NOMO-1 treated with DMSO at 0.1 percent for 48 hours (cell line): ENCODE results near the gene FOSB.
"Not testable (repeated sequence)": the region's sequence is repeated elsewhere in the genome, so short reads cannot be mapped to it uniquely, and the experiment has no call there.

Experiments used
- DNase-seq: peaks from one replicate; lab custom pipeline; 2025; ENCODE audit not compliant: unreplicated experiment; lab: John Stamatoyannopoulos, UW

FOSB gene

DNA sequence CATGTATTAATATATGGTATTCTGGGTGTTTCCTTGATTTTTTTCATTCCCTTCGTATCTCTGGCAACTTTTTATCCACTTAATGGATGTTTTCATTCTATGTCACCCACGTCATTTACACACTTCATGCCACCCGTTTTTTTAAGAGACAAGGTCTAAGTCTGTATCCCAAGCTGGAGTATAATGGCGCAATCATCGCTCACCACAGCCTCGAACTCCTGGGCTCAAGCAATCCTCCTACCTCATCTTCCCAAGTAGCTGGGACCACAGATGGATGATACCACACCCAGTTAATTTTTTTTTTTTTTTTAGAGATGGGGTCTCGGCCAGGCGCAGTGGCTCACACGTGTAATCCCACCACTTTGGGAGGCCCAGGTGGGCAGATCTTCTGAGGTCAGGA is 36.1 kb downstream of the FOSB start:
- DNase-seq, result no peak

DNA sequence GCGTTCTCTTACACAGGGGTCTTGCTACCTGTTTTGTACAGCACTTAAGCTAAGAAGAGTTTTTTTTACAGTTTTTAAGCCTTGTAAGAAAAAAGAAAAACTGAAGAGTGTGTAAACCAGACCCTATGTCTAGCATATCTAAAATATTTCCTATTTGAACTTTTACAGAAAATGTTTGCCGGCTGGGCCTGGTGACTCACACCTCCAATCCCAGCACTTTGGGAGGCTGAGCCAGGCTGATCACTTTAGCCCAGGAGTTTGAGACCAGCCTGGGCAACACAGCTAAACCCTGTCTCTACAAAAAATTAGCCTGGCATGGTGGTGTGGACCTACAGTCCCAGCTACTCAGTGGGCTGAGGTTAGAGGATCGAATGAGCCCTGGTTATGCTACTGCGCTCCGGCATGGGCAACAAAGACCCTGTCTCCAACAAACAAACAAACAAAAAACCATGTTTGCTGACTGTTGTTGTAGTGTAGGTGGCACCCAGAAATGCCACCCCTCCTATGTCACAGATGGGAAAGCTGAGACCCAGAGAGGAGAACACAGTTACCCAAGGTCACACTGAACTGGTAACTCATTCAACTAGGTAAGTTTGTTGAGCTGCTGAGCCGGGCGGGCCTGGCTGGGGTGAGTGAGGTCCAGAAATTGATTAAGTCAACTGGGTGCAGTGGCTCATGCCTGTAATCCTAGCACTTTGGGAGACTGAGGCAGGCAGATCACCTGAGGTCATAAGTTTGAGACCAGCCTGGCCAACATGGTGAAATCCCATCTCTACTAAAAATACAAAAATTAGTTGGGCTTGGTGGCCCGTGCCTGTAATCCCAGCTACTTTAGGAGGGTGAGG is 37.6 kb downstream of the FOSB start:
- DNase-seq, result no peak

DNA sequence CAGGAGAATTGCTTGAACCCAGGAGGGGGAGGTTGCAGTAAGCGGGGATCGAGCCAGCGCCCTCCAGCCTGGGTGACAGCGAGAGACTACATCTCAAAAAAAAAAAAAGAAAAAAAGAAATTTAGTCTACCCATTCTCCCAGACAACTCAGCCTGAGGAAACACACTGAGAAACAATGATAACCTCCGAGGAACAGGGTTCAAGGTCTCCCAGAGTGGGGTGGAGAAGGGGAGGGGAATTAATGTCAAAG is 38.1 kb downstream of the FOSB start:
- no peak for DNase-seq

DNA sequence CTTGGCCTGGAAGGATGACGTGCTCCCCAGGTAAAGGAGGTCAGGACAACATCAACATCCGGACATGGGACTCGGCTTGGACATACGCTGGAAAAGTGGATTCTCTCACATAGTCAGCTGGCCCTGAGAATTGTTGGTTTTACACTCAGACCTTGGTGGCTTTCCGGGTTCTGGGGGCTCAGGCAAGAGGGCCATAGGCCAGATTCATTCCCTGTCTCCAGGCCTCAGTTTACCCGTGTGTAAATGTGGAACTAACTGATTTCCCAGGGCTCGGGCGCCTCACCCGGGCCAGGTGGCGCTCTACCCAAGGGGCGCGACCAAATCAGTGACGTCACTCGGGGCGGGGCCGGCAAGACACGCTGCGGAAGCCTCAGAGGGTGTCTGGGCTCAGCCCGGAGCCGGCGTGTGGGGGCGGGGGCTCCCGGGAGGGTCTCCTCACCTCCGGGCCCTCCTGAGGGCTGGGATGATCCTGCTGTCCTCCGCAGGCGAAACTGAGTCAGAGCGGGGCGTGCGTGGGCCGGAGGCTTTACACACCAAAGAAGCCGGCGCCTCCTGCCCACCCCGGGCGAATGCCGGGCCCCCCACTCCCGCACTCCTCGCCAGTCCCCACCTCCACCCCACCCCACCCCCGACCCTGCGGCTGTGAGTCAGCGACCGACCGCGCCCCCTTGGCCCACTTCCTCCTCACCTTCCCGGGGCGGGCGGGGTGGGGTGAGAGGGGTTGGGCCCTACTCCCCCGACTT is 38.6 kb downstream of the FOSB start:
- peak; percentile 89 for DNase-seq

DNA sequence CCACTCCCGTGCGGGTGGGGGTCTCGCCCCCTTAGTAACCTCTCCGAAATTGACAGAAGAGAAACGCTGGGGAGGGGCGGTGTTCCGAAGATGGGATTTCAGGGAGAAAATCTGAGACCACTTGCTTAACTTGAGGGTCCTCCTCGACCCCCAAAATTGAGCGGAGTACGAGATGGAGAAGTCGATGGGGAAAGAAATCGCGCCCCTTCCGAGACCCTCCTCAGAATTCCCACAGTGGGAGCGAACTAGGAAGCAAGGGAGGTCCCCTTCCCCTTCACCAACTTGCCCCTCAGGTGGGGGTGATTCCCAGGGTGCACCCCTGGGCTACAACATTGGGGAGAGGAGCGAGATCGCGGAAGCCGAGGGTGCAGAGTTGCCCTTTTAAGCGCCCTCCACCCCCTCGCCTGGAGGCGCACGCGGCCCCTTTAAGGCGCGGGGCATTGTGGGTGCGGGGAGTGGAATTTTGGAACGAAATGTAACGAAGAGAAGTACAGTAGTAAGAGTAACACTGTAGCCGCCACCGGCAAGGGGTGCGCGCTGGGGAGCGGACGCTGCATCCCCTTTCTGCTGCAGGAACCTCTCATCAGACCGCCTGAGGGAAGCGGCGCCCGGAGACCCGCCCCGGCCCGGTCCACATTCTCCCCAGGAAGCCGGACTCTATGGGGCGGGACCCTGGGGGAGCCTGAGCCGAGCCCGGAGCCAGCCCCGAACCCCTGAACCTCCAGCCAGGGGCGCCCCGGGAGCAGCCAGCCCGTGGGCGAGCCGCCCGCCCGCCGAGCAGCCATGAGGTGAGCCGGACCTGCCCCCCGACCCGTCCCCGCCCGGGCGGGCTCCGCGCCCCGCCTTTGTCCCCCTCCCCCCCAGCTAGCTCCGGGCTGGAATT is 39.4 kb downstream of the FOSB start, which contains the start of gene VASP:
Gene VASP, plus strand, starts transcription at position 491 of the 883 bp plus-strand sequence. Its CDS starts 293 bp downstream, at position 784.
- DNase-seq, result peak; percentile 92

DNA sequence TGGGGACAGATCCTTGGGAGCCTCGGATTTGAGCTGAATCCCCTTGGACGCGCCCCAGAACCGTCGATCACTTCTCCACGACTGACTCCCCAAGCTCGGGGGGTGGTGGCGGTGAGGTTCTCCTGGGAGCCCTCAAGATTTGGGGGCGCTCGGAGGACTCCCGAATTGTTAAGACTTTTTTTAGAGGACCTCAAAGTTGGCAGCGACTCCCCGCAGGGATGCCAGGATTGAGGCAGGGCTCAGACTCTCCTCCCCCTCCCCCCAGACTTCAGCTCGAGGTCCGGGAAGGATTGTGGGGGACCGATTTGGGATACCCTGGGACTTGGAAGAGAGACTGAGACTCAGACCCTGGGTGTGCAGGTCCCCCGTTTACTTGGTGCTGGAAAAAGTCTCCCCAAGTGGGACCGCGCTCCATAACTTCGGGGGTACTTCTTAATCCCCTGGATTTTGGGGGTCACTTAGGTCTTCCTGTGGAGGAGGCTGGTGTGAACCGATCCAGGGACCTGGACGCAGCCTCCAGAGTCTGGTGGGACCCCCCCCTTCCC is 40.1 kb downstream of the FOSB start:
- no peak for DNase-seq

DNA sequence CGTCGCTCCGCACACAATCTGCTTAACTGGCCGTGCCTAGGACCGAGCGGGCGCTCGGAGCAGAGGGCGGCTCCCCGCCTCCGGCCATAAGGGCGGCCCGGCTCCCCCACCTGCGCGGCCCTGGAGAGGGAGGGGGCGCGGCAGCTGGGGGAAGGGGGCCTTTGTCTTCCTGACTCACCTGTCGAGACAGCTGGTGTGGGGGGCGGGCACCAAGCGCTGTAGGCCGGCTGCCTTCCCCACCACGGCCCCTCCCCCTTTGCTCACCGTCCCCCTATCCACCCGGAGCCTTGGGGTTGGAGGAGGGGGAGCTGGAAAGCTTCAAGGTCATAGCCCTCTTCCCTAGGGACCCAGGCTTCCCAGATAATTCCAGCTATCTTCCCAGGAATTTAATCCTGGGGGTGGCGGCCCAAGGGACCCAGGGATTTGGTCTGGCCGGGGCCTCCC is 40.6 kb downstream of the FOSB start:
- DNase-seq, result no peak

DNA sequence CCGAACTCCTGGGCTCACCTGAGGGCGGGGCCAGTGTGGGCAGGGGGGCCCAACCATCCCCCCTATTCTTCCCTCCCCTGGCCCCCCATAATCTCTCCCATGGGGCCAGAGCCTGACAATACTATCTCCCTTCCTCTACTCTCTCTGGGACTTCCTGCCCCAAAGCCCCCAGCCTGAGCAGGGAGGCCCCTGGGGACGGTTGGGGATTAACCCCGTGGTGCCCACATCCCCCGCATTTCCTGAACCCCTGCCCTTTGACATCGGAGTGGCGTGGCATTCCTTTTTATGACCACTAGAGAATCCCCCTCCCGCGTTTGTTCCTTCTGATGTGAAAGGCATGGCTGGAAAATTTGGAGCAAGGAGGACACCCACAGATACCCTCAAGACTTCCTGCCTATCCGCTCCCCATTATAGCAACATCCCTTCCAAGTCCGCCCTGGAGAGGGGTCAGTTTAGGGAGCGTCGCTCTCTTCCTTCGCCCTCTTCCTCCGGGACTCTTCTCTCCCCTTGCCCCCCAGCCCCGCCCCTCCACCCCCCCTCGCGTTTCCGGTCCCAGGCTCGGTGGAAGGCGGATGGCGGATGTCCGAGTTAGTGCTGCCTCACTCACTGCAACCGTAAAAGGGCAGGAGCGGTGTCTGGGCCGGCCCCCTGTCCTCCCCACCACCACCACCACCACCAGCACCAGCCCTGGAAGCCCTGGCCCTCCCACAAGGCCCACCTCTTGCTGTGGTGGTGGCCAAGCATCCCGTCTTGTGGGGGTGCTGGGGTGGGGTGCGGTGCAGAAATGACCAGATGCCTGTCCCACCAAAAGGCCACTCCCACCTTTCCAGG is 41.3 kb downstream of the FOSB start:
- DNase-seq, result peak; percentile 38

DNA sequence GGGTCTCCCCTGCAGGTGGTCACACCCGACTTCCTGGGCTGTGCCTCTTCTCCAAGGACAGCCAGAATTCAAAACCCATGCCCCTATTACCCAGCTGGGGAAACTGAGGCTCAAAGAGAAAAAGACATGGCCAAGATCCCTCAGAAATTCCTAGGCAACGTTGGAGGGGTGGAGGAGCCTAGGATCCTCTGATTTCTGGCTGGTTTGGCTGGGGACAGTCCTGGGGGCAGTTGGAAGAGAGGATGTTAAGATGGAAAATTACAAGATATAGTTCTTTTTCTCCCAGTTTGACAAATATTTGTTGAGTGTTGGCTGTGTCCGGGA is 41.9 kb downstream of the FOSB start:
- DNase-seq, result no peak

DNA sequence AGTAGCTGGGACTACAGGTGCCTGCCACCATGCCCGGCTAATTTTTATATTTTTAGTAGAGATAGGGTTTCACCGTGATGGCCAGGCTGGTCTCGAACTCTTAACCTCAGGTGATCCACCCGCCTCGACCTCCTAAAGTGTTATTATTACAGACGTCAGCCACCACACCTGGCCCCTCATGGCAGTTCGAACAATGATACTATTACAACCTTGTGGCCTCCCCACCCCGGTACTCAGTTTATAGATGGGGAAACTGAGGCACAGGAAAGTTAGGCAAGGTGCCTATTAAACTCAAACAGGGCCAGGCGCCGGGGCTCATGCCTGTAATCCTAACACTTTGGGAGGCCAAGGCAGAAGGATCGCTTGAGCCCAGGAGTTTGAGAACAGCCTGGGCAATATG is 42.6 kb downstream of the FOSB start:
- not testable (repeated sequence) for DNase-seq

DNA sequence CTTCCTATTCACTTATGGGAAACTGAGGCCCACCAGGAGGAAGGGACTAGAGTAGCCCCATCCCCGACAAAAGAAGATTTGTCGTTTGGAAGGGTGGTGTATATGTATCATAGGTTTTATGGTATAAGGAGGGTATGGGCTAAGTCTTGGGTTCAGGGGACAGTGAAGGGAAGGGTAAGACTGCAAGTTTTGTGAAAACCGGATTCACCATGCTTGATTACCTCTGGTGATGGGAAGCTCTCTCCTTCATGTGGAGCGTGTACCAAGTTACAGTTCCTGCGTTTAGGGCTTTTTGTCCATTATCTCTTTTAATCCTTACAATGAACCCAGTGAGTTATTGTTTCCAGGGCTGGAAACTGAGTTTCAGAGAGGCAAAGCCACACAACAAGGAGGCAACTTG is 43.3 kb downstream of the FOSB start:
- no peak for DNase-seq

DNA sequence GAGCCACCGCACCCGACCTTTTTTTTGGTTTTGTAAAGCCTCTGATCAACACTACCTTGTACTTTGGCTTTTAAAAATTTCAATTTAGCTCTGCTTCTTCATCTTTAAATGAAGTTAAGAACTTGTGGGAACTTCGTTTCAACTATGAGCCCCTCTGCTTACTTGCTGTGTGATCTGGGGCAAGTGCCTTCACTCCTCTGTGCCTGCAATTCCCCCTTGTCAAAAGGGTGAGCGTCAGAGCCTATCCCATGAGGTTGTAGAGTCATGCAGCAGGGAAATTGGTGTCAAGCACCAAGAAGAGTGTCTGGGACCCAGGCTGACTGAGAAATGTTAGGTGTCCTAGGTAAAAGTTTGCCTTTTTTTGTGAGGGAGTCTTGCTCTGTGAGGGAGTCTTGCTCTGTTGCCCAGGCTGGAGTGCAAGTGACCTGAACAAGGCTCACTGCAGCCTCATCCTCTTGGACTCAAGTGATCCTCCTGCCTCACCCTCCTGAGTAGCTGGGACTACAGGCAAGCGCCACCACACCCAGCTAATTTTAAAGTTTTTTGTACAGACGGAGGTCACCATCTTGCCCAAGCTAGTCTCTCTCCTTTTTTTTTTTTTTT is 45.2 kb downstream of the FOSB start:
- DNase-seq, result no peak

DNA sequence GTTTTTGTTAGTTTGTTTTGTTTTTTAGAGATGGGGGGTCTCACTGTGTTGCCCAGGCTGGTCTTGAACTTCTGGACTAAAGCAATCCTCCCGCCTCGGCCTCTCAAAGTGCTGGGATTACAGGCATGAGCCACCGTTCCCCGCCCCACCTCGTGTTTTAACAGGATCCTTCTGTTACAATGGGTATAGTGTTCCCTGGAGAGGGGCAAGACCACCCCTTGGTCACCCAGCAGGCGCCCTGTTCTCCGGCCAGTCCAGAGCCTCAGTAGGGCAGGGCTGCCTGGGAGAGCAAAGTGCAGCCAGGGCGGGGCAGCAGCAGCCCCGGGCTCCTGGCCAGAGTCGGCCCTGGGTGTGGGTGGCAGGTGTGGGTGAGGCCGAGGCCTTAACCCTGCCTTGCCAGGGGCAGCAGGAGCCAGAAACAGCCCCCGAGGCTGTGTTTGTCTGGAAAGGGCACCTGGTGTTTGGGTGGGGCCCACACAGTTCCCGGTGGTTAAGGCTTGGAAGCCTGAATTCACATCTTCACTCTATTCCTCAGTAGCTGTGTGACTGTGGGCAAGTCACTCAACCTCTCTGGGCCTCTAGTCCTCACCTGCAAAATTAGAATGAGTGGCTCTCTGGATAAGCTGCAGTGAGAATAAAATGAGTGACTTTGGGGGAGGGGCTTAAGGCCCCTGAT is 46.7 kb downstream of the FOSB start:
- no peak for DNase-seq

DNA sequence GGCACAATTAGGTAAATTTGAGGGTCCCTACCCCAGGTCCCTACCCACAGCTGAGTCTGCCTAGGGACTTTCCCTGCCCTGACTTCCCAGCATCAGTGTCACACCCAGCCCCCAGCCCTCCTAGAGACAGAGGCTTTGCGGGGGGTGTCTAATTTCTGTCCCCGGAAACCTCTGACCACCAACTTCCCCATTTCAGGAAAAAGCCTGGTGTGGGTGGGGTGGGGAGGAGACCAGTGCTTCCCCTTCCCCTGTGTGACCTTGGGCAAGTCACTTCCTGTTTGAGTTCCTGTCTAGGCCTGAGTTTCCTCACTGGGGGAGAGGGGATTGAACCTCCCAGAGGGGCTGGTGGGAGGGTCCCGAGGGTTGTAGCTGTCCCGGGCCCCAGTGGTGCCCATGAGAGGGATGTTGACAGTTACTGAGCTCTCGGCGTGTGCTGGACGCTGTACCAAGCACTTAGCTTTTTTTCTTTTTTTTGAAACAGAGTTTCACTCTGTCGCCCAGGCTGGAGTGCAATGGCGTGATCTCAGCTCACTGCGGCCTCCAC is 47.4 kb downstream of the FOSB start:
- peak; percentile 78 for DNase-seq

DNA sequence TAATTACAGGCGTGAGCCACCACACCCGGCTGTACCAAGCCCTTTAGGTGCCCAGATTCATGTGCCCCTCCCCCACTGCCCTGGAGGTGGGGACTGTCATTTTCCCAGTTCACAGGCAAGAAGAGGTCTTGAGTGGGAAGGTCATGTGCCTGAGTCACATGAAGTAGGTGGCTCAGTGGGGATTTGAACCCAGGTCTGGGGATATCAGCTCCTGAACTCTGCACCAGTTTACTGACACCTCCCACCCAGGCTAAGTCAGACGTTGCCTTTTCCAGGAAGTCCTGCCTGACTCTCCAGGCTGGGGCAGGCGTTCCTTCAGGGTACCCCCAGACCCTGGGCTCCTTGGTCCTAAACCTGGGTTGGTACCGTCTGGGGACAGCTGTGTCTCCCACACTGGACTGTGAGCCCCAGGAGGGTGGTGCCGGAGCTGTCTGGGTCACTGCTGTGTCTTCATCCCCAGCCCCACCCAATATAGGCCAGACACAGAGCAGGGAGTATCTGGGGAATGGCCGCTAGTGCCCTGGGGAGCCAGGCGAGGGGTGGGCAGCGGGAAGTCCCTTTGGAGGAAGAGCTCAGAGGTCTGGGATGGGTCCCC is 48.1 kb downstream of the FOSB start:
- DNase-seq, result no peak

DNA sequence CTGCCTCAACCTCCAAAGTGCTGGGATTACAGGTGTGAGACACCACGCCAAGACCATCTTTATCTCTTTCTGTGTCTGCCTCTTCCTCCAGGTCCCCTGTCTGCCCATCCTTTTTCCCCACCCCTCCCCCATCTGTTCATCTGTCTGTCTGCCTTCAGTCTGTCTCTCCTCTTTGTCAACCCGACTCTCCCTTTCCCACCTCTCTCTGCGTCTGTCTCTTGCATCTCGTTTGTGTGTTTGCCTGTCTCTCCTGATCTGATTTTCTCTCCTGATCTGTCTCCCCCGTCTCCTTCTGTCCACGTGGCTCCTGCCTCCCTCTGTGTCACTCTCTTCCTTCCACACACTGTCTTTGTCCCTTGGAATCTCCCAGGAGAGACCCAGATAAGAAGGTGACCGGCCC is 49.4 kb downstream of the FOSB start:
- DNase-seq, result no peak

DNA sequence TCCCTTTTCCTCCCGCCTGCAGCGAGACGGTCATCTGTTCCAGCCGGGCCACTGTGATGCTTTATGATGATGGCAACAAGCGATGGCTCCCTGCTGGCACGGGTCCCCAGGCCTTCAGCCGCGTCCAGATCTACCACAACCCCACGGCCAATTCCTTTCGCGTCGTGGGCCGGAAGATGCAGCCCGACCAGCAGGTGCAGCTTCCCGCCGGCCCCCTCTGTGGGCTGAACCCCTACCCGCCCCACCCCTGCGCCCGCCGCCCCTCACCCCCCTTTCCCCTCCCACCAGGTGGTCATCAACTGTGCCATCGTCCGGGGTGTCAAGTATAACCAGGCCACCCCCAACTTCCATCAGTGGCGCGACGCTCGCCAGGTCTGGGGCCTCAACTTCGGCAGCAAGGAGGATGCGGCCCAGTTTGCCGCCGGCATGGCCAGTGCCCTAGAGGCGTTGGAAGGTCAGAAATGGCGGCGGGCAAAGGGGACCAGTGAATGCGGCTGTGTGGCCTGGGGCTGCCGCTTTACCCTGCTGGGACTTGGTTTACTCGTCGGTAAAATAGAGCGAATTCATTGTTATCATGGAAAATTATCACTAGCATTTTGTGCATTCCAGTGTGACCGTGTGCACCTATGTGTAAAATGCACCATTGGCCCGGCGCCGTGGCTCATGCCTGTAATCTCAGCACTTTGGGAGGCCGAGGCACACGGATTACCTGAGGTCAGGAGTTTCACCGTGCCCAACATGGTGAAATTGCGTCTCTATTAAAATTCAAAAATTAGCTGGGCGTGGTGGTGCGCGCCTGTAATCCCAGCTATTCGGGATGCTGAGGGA is 50.1 kb downstream of the FOSB start:
- no peak for DNase-seq

DNA sequence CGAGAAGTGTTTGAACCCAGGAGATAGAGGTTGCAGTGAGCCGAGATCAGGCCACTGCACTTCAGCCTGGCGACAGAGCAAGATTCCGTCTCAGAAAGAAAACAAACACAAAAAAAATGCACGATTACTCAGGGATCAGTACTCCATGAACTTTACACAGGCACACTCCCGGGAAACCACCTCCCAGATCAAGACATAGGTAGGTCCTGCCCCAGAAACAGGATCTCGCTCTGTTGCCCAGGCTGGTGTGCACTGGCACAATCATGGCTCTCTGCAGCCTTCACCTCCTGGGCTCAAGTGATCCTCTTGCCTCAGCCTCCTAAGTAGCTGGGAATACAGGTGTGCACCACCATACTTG is 50.7 kb downstream of the FOSB start:
- no peak for DNase-seq
